Suprapubic skin (tissue), 4 donors: ENCODE results near the gene PLIN4.

Experiments
- EP300 ChIP-seq: sonication (generic); formaldehyde crosslinking; IDR thresholded peaks from one replicate; pipeline ENCODE4 v1.6.1; 2017; ENCODE audit warnings: antibody characterized with exemption
- POLR2A ChIP-seq, 2 donors: fragments of 450-650 bp; IDR thresholded peaks; one replicate each; pipeline ENCODE4 v1.6.1; 2017; ENCODE audit warnings: antibody characterized with exemption in 2 of 2, mild to moderate bottlenecking in 2 of 2, moderate library complexity in 2 of 2
- POLR2AphosphoS5 ChIP-seq, 3 donors: sonication (generic); formaldehyde crosslinking; IDR thresholded peaks; one replicate each; pipeline ENCODE4 v1.6.1; 2017; ENCODE audit warnings: antibody characterized with exemption in 3 of 3
- TF ChIP-seq, protein P1 (sequence below), 2 donors: fragments of 200-600 bp in 1 of 2; fragments of 450-650 bp in 1 of 2; sonication (generic) in 1 of 2; IDR thresholded peaks; one replicate each; pipeline ENCODE4 v1.5.1; 2016 to 2019; ENCODE audit warnings: antibody characterized with exemption in 2 of 2, mild to moderate bottlenecking in 1 of 2, moderate library complexity in 1 of 2

DNA sequence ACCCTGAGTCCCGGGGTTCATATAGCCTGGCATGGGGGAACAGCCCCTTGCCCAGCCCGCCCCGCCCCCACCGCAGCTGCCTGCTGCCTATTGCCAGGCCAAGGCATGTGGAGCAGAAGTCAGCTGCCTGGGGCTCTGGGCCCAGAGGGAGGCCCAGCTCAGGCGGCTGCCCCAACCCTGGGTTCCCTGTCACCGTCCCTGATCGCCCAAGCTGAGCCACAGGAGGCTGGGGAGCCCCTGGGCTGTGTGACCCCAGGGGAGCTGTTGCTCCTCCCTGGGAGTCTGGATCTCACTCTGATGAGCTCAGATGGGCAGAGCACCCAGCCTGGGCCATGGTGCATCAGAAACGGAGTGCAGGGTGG, 1.4 kb downstream of the PLIN4 start:
- TF ChIP-seq POLR2A (IDR thresholded peaks at IDR 0.05), result no peak
- TF ChIP-seq, protein P1, sequence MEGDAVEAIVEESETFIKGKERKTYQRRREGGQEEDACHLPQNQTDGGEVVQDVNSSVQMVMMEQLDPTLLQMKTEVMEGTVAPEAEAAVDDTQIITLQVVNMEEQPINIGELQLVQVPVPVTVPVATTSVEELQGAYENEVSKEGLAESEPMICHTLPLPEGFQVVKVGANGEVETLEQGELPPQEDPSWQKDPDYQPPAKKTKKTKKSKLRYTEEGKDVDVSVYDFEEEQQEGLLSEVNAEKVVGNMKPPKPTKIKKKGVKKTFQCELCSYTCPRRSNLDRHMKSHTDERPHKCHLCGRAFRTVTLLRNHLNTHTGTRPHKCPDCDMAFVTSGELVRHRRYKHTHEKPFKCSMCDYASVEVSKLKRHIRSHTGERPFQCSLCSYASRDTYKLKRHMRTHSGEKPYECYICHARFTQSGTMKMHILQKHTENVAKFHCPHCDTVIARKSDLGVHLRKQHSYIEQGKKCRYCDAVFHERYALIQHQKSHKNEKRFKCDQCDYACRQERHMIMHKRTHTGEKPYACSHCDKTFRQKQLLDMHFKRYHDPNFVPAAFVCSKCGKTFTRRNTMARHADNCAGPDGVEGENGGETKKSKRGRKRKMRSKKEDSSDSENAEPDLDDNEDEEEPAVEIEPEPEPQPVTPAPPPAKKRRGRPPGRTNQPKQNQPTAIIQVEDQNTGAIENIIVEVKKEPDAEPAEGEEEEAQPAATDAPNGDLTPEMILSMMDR (IDR thresholded peaks at IDR 0.05), result no peak
- TF ChIP-seq EP300, result no peak
- TF ChIP-seq POLR2AphosphoS5 (IDR thresholded peaks at IDR 0.05), result no peak
